ENCODE measurements around the gene TAS2R40. TPM values are rescaled to one million over a fixed set of nuclear protein-coding genes. Genes with fewer than 3 reads are reported as not detected.

TAS2R40 gene
- total RNA-seq, 1 donor from 2014 or later = not detected

DNA sequence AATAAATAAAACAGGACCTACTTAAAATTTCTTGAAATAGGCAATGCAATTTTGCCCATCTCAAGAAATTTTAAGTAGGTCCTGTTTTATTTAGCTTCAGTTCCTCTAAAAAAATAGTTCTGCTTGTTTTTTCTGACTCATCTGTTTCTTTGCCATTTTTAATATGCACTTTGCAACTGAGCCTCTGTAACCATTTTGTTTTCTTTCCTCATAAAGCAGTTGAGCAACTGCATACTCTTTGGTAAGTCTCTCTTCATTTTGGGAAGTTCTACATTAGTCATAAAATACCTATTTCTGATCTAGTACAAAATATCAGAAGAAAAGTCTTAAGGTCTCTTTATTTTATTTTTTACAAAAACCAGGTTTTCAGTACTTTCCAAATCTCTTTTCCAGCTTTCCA, 18.0 kb downstream of the TAS2R40 start:
- Histone ChIP-seq H3K36me3 (no peaks in the 10 kb centered on the region), H3K27ac (peak overlapping the region; percentile 61), H3K27me3 (ENCODE audit: low read depth) (no peaks in the 10 kb centered on the region), H3K4me3 (no peak overlapping the region), H3K9me3 (no peaks in the 10 kb centered on the region), H3K4me1 (no peaks in the 10 kb centered on the region)
- ATAC-seq (peak; percentile 53 to 63), DNase-seq (no peak)
- intact Hi-C loops (cut with DNase I) = loop anchor here (5.0 to 10.0 kb wide), 2 partner anchors 67 to 175 kb away; no protein-coding TSS in a partner anchor
- TF ChIP-seq, protein P1, sequence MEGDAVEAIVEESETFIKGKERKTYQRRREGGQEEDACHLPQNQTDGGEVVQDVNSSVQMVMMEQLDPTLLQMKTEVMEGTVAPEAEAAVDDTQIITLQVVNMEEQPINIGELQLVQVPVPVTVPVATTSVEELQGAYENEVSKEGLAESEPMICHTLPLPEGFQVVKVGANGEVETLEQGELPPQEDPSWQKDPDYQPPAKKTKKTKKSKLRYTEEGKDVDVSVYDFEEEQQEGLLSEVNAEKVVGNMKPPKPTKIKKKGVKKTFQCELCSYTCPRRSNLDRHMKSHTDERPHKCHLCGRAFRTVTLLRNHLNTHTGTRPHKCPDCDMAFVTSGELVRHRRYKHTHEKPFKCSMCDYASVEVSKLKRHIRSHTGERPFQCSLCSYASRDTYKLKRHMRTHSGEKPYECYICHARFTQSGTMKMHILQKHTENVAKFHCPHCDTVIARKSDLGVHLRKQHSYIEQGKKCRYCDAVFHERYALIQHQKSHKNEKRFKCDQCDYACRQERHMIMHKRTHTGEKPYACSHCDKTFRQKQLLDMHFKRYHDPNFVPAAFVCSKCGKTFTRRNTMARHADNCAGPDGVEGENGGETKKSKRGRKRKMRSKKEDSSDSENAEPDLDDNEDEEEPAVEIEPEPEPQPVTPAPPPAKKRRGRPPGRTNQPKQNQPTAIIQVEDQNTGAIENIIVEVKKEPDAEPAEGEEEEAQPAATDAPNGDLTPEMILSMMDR (IDR thresholded peaks at IDR 0.05) = no peak

DNA sequence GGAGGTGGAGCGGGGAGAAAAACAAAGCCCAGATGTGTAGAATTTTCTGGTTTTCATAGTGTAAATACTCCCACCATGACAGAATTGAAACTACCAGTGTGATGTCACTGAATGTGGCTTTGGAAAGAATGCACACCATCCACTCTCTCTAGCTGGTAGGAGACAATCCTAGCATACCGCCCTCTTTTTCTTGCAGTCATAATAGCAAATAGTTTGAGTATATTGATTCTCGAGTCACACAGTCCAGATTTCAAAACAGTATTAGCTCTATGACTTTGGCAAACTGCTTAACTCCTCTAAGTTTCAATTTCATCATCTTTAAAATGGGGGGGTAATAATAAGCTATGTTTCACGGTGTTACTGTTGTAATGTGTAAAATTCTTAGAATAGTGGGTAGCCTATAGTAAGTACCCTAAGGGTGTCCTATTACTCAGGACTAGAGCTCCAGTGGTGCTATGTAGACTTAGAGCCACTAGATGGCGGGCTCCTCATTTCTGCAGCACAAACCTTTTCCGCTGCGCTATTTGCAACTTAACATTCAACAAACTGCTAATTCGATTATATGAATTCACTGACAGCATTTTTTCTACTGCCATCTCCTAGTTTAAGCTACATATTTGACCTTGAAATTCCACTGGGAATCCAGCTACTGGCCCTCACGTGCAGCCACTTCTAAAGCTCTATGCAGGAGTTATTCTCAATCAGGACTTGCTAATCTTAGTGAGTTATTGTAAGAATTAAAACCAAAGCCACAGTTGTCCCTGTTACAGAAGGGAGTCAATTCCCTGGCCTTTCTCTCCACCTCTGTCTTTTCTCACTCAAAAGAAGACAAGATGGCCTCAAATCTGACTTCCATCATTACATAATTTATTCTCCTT, 18.7 kb downstream of the TAS2R40 start:
- DNase-seq = no peak
- intact Hi-C loops (cut with DNase I) = loop anchor here (5.0 to 10.0 kb wide), 2 partner anchors 67 to 174 kb away; no protein-coding TSS in a partner anchor
- Histone ChIP-seq H3K4me3 (no peak overlapping the region), H3K27ac (peak overlapping the region; percentile 61), H3K36me3 (no peaks in the 10 kb centered on the region), H3K4me1 (no peaks in the 10 kb centered on the region), H3K9me3 (no peaks in the 10 kb centered on the region), H3K27me3 (ENCODE audit: low read depth) (no peaks in the 10 kb centered on the region)
- TF ChIP-seq, protein P1 (IDR thresholded peaks at IDR 0.05) = peak; percentile 91
- peak; percentile 92 to 95 for ATAC-seq

DNA sequence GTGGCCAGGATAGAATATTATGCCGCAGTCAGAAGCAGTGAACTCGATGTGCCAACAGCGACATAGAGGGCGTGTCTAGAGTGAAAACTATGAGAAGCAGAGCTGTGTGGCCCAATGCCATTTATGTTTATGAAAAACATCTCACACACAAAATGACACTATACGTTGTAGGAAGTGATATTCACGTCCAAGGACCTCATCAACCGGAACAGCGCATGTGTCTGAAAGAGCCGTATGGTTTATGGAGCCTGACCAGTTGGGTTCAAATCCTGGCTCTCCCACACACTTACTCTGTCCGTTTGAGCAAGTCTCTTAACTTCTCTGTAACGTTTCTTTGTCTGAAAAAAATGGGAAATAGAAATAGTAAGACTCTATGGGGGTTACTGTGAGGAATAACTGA, 20.5 kb downstream of the TAS2R40 start:
- no peaks in the 10 kb centered on the region for H3K9me3 ChIP-seq
- TF ChIP-seq, protein P1 (IDR thresholded peaks at IDR 0.05) = no peak
- ATAC-seq (no peak), DNase-seq (no peak)
- no peak overlapping the region for H3K4me3 ChIP-seq
- H3K4me1 ChIP-seq = no peaks in the 10 kb centered on the region
- intact Hi-C loops (cut with DNase I) = loop anchor here (5.0 to 10.0 kb wide), 2 partner anchors 65 to 172 kb away; no protein-coding TSS in a partner anchor
- H3K27me3 ChIP-seq (ENCODE audit: low read depth) = no peaks in the 10 kb centered on the region
- H3K36me3 ChIP-seq = no peaks in the 10 kb centered on the region
- no peak overlapping the region for H3K27ac ChIP-seq

DNA sequence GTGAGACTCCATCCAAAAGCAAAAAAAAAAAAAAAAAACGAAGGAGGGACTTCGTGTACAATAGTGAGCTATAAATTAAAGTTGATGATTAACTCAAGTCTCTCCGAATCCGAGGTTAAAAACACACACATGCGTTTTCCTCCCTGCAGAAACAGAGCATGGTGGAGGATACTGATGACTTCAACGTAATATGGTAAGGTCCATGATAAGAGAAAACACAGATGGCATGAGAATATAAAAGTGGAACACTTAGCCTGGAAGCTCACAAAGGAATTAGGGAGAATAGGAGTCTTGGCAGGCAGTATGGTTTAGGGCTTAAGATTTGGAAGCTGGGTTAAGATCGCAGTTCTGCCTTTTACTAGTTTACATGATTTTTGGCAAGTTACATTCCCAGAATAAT, 21.3 kb downstream of the TAS2R40 start:
- H3K4me3 ChIP-seq = no peak overlapping the region
- H3K4me1 ChIP-seq = no peaks in the 10 kb centered on the region
- no peak for DNase-seq
- H3K9me3 ChIP-seq = no peaks in the 10 kb centered on the region
- no peaks in the 10 kb centered on the region for H3K36me3 ChIP-seq
- intact Hi-C loops (cut with DNase I) = loop anchor here (5.0 to 10.0 kb wide), 2 partner anchors 64 to 172 kb away; no protein-coding TSS in a partner anchor
- no peak overlapping the region for H3K27ac ChIP-seq
- TF ChIP-seq, protein P1 (IDR thresholded peaks at IDR 0.05) = no peak
- no peak for ATAC-seq
- H3K27me3 ChIP-seq (ENCODE audit: low read depth) = no peaks in the 10 kb centered on the region

DNA sequence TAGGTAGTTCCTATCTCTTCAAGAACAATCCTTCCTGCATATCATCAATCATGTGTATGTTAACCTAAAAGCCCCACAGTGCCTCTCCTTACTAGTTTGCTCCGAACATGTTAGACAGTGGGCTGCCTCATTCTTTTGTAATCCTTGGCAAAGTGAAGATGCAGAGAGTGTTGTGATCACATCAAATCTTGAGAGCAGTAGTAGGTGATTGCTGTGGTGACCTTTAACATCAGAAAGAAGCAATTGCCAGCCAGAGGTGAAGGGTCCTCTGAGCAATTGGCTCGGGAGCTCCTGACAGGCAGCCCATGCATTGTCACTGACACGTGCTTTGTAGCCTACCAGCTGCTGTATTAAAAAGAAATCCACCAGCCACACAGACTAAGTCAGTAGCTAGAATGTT, 21.8 kb downstream of the TAS2R40 start:
- no peak overlapping the region for H3K4me3 ChIP-seq
- intact Hi-C loops (cut with DNase I) = loop anchor here (5.0 to 10.0 kb wide), 2 partner anchors 64 to 171 kb away; no protein-coding TSS in a partner anchor
- ATAC-seq = no peak
- no peaks in the 10 kb centered on the region for H3K9me3 ChIP-seq
- H3K27ac ChIP-seq = no peak overlapping the region
- H3K36me3 ChIP-seq = no peaks in the 10 kb centered on the region
- no peak for DNase-seq
- no peaks in the 10 kb centered on the region for H3K4me1 ChIP-seq
- H3K27me3 ChIP-seq (ENCODE audit: low read depth) = no peaks in the 10 kb centered on the region
- TF ChIP-seq, protein P1 (IDR thresholded peaks at IDR 0.05) = no peak

Measured in lower lobe of right lung (tissue), 2 donors.